Fibroblast of the conjunctiva (primary cell): ENCODE data around the gene IL4.
"Not testable (repeated sequence)": the region's sequence is repeated elsewhere in the genome, so short reads cannot be mapped to it uniquely, and the experiment has no call there.

ENCODE experiments used
- DNase-seq: peaks from one replicate; pipeline ENCODE4 v3.0.0-alpha.2; 2010; ENCODE audit warnings: low read depth

The IL4 gene

DNA sequence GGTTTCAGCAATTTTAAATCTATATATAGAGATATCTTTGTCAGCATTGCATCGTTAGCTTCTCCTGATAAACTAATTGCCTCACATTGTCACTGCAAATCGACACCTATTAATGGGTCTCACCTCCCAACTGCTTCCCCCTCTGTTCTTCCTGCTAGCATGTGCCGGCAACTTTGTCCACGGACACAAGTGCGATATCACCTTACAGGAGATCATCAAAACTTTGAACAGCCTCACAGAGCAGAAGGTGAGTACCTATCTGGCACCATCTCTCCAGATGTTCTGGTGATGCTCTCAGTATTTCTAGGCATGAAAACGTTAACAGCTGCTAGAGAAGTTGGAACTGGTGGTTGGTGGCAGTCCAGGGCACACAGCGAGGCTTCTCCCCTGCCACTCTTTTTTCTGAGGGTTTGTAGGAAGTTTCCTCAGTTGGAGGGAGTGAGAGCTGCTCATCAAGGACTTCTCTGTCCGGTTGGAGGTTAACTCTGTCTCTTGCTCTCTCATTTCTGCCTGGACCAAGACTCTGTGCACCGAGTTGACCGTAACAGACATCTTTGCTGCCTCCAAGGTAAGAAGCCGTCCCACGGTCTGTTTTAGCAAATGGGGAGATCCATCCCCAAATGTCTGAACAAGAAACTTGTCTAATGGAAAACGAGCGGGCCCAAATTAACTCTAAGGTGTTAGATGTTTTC is at the start of gene IL4:
IL4 (plus strand) TSS at position 51 of the 692 bp plus-strand sequence; CDS start at position 113, 62 bp downstream.
- no peak for DNase-seq

DNA sequence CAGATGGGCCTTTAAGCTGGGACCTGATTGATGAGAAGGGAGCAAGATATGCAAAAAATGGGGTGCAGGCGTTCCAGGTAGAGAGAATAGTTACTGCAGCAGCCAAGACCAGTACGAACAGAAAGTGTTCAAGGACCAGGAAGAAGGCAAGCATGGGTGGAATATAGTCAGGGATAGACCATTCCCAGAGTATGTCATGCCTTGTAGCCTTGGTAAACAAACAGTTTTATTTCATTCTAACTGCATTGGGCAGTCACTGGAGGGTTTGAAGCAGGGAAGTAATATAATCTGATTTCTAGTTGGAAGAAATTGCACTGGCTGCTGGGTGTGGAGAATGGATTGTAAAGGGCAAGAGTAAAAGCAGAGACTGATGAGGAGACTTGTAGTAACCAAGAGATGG is 46.3 kb upstream of the IL4 start:
- DNase-seq, result no peak

DNA sequence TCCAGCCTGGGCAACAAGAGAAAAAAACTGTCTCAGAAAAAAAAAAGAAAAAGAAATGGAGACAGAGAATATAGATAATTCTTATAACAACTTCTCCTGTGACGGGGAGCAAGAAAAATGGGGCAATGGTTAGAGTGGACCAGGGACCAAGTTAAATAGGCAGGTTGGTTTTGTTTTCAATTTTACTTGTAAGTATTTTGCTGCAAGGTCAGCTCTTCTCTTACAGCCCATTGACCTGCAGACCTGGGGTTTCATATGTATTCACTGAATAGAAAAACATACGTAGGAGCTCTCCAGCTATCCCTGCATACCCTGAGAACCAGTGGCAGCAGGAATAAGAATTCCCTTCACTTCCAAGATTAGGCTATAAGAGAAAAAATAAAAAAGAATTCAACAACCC is 45.0 kb upstream of the IL4 start:
- DNase-seq, result no peak

DNA sequence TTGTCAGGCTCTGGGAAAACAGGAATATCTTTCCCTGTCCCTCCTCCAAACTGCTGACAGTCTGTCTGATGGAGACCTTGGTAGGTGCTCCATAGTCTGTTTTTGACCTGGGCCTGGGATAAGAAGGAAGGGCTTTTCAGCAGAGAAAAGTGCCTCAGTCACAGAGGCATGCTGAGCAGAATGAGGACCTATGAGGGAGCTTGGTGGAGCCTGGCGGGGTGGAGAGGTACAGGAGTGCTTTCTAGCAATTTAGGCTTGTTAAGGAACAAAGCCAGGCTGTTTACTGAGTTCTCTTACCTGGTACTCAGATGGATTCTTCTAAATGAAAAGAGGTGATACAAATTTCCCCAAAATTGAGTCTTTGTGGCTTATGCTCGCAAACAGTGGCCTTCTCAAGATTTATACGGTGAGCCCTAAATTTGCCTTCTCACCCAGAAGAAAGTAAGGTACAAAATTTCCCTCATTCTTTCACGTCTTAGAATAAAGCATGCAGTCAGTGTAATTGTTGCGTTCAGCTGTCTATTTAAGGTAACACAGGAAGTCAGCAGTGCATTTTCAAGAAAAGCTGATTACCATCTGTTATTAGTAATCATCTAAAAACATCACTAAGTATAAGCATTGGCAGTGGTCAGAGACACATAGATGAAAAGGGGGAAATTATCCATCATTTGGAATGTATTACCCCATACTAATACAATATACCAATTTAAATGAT is 44.4 kb upstream of the IL4 start:
- no peak for DNase-seq

DNA sequence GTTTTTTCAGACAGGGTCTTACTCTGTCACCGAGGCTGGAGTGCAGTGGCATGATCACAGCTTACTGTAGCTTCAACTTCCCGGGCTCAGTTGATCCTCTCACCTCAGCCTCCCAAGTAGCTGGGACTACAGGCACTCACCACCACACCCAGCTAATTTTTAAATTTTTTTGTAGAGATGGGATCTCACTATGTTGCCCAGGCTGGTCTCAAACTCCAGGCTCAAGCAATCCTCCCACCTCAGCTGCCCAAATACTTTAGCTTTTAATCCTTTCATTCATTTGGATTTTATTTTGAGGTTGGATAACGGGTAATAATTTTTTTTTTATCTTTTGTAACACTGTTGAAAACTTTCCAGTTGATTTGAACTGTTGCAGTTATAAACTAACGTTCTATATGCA is 40.2 kb upstream of the IL4 start:
- not testable (repeated sequence) for DNase-seq

DNA sequence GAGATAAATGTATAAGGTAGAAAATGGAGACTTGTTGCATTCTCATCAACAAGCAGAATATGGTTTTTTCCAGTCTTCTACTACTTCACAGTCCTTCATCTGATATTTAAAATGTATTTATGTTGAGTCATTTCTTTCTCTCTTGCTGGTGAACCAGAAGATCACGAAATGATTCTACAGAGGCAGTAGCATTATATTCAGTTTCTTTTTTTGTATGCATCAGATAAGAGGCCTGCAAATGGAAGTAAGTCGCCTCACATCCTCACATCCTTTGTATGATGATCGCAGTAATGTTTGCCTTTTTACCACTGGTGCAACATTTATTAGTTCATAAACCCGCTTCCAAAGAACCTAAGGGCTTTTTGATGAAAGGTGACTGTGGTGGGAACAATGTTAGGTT is 37.9 kb upstream of the IL4 start:
- DNase-seq, result no peak

DNA sequence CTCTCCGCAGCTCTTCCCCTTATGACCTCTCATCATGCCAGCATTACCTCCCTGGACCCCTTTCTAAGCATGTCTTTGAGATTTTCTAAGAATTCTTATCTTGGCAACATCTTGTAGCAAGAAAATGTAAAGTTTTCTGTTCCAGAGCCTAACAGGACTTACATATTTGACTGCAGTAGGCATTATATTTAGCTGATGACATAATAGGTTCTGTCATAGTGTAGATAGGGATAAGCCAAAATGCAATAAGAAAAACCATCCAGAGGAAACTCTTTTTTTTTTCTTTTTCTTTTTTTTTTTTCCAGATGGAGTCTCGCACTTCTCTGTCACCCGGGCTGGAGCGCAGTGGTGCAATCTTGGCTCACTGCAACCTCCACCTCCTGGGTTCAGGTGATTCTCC is 36.5 kb upstream of the IL4 start:
- no peak for DNase-seq

DNA sequence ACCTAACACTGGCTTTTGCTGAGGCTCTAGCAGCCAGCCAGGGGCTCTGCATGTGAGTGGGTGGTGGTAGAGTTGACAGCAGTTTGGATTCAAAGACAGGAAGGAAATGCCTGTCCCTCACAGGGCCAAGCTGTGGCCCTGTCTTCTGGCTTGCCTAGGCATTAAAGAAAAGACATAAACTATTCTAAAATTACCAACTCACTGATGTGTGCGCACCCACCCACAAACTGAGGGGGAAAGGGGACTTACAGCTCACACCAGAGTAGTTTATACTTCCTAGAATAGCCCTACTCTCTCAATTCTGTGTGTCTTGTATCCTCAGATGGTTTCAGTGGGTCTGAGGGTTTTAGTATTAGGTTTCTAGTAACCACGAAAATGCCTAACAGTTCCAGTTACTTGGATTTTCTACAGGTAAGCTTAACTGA is 34.1 kb upstream of the IL4 start:
- no peak for DNase-seq

DNA sequence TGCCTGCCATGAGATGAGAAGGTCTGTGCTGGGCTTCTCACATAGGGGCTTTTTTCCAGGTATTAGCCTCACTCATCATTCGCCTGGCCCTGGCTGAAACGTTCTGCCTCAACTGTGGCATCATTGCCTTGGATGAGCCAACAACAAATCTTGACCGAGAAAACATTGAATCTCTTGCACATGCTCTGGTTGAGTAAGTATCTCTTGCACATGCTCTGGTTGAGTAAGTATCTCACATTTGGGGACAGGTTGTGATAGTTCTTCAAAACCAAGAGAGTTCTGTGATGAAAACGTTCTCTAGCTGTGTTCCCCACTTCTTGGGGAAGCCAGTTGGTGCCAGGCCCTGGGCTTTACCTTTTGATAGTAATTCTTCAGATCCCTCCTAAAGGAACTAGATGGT is 33.2 kb upstream of the IL4 start:
- no peak for DNase-seq

DNA sequence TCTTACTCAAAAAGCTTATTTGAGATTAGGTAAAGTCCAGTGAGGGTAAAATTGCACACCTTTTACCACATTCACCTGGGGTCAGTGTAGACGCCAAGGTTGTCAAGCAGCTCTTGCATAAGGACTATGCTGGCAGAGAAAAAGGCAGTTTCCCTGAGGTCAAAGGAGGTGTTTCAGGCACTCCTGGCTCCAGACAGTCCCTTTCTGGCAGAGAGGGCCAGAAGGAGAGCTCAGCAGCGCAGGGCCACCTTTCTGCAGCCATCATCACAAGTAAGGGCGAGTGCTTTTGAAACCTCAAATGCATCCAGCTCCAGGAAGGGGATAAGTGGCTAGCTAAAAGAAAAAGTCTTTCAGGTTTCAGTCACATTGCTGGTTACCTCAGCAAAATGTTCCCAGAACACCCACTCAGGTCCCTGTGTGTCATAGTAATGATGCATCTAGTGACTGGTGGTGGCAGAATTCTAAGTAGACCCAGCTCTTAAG is 32.5 kb upstream of the IL4 start:
- no peak for DNase-seq

DNA sequence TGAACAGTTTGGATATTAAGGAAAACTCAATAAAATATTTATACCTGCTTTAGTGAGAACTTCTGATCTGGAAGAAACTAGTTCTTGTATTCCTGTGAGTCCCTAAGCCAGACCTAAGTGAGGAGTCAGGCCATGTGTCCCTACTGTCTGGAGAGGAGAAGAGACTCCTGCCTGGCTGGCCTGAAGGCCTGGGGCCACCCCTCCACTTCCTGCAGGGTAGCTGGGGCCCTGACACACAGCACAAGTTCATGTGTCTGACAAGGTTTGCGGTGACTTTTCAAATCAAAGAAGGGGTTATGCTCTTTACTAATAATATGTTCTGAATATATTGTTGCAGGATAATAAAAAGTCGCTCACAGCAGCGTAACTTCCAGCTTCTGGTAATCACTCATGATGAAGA is 31.9 kb upstream of the IL4 start:
- no peak for DNase-seq

DNA sequence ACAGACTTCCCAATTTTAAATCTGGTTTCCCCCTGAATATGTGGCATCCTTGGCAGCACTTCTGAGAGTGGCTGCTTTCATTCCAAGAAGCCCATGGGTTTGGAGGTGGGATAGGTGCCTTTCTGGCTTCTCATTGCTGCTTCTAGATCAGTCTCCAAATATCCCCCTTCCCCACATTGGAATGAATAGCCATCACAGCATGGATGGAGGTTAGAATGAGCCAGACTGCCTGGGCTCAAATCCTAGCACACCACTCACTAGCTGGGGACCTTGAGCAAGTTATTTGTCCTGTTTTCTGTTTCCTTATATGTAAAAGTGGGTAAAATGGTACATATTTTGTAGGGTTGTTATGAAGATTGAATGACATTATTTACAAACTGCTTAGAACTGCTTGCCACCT is 29.6 kb upstream of the IL4 start:
- DNase-seq, result no peak

DNA sequence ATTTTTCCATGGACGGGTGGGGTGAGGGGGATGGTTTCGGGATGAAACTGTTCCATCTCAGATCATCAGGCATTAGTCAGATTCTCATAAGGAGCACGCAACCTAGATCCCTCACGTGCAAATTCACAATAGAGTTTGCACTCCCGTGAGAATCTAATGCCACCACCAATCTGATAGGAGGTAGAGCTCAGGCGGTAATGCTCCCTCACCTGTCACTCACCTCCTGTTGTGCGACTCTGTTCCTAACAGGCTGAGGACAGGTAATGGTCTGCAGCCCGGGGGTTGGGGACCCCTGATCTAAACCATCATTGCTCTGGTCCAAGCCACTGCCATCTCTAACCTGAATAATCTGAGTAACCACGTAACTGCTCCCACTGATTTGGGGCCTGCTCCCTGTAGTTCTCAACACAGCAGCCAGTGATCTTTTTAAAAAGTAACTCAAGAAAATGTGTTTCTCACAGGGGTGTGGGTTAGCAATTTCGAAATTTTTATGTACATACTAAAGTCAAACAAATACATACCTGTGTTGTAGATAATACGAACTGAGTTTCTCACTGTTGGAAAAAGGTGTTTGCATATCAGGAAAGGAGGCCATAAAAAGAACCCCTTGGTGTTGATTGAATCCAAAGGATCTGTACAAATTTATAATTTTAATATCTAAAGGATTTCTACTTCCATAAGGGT is 27.1 kb upstream of the IL4 start:
- no peak for DNase-seq

DNA sequence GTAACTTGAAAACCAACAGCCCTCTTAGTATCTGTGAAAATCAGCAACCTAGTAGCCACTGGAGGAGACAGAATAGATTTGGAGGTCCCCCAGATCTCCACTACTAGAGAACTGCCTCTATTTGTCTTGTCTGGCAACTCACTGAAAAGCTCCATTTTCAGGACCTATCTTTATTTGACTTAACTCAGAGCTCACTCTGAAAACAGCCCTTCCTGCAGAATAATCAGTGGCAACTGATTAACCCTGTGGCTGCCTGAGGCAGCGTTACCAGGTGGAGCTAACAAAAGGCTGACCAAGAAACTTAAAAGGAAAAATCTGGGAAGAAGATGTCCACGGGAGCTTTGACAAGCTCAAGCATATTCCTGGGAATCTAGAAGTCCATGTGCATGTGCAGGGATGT is 26.3 kb upstream of the IL4 start:
- no peak for DNase-seq

DNA sequence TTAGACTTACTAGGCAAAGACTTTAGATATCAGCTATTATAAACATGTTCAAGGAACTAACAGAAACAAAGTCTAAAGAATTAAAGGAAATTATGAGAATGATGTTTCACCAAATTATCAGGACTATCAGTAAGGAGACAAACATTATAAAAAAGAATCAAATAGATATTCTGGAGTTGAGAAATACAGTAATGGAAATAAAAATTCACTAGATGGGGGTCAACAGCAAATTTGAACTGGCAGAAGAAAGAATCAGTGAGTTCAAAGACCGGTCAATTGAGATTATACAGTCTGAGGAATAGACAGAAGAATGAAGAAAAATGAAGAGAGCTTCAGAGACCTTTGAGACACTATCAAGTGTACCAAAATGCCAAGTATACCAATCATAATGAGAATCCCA is 25.4 kb upstream of the IL4 start:
- DNase-seq, result no peak

DNA sequence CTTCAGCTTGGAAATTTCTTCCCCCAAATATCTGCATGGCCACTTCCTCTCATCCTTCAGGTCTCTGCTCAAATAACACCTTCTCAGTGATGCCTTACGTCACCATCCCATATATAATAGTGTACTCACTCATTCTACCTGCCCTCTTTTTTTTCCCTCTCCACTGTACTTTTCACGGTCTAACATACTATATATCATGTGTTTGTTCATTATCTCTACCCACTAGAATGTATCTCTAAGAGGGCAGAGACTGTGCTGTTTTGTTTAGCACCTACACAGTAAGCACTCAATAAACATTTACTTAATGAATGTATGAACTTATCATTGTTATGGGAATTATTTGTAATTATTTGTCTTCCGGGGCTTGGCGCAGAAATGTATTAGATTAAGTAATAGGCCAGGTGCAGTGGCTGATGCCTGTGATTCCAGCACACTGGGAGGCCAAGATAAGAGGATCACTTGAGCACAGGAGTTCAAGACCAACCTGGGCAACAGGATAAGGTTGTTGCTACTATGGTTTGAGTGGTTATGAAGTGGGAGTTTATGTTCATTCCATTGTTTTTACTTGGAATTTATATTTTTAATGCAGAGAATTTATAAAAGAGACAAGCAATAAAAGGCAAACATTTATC is 21.8 kb upstream of the IL4 start:
- DNase-seq, result no peak

DNA sequence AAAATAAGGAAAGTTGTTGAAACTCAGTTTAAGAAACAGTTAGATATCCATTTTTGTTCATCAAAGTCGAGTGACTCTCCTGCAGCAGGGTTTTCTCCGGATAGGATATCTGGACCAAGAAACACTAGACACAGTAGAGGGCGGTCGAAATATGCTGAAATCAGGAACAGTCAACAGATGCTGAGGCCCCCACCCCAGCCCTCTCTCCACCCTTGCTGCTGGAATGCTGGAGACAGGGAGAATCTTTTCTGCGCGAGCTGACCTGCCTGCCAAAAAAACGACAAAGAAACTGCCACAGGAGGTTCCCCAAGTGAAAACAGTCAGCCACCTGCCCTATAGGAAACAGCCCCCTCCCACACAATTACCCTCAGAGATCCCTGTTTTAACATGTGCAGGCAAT is 20.1 kb upstream of the IL4 start:
- DNase-seq, result no peak

DNA sequence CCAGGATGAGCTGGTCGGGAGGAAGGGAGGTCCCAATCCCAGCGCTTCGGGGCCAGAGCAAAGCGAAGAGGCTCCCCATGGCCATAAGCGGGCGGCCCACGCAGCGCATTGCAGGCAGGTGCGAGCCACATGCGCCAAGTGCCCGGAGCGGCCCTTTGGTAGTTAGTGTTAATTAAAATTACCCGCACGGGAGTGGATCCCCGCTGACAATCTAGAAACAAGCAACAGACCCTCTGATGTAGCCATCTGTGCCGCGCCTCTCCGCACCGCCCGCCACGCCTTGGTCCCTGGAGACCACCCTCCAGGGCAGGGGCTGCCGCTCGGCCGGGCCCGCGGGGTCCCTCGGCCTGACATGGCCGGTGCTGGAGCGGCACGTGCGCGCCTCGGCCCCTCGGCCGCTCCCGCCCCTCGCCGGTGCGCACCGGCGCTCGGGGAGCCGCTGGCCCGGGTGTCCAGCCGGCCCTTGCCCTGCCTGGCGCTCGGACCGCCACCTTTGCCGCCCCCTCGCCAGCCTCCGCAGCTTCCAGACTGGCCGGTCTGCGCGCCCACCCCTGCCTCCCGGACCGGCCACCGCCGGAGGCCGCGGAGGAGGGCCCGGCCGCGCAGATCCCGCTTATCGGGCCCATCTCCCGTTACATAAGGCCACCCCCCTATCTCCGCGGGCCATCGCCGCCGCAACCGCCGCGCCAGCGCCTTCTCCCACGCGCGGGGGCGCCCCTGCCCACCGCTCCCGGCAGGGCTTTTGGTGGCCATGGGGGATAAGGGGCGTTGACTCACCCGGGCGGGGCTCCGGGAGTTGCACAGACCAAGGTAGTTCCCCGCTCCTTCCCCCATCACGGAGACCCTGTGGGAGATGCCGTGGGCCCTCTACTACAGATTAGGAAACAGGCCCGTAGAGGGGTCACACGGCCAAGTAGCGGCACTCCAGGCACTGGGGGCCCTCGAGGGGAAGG is 17.7 kb upstream of the IL4 start:
- no peak for DNase-seq

DNA sequence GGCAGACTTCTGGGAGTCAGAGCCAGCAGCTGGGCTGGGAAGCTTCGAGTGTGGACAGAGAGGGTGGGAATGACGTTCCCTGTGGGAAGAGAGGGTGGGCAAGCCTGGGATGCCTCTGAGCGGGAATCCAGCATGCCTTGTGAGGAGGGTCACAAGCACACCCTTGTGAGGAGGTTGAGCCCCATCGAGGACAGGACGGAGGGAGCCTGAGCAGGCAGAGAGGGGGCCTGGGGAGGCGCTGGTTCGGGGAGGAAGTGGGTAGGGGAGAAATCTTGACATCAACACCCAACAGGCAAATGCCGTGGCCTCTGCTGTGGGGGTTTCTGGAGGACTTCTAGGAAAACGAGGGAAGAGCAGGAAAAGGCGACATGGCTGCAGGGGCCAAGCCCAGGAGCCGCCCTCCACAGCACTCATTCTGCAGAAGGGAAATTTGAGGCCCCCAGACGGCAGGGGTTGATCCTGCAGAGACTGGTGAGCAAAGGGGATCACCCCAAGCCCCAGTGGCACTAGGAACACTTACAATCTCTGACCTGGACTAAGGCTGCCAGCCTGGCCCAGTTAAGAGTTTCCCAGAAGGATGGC is 16.9 kb upstream of the IL4 start:
- no peak for DNase-seq

DNA sequence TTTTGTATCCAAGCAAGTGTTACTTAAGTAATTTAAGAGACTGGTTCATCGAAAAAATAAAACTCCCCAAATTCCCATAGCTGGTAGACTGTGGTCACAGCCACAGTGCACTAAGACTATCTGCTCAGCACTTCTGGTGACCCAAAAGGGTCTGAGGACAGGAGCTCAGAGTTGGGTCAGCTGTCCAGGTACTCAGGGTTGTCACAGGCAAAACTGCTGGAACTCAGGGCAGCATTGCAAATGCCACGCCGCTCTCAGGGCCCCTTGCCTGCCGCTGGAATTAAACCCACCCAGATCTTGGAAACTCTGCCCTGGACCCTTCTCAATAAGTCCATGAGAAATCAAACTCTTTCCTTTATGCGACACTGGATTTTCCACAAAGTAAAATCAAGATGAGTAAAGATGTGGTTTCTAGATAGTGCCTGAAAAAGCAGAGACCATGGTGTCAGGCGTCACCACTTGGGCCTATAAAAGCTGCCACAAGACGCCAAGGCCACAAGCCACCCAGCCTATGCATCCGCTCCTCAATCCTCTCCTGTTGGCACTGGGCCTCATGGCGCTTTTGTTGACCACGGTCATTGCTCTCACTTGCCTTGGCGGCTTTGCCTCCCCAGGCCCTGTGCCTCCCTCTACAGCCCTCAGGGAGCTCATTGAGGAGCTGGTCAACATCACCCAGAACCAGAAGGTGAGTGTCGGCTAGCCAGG is 16.0 kb upstream of the IL4 start, which contains the start of gene IL13:
IL13 (plus strand) TSS at position 498 of the 705 bp plus-strand sequence; CDS start at position 512, 14 bp downstream.
- DNase-seq, result no peak
